MCF 10A (cell line): ENCODE data around the gene FAM83G. TPM values are rescaled to one million over a fixed set of nuclear protein-coding genes. Genes with fewer than 3 reads are reported as not detected.

Experiments
- BruUV-seq: library from RNA; stranded (reverse); fragments of 400-500 nt; replicated peaks from 2 replicates; lab custom pipeline; 2021; lab: Mats Ljungman, UMichigan
- CTCF ChIA-PET: fragments of 300-600 bp; sonication (Branson Sonifier 250); formaldehyde crosslinking; extraction: SDS; loops from one replicate; lab custom pipeline; 2021; ENCODE audit warnings: antibody characterized with exemption, inconsistent platforms; lab: Yijun Ruan, JAX
- POLR2A ChIA-PET: fragments of 300-600, 350-650 bp; sonication (Branson Sonifier 250); formaldehyde crosslinking; extraction: SDS; loops from one replicate; lab custom pipeline; 2020; ENCODE audit warnings: antibody characterized with exemption, inconsistent platforms; lab: Yijun Ruan, JAX
- DNase-seq: peaks from one replicate; pipeline ENCODE4 v3.0.0-alpha.2; 2018; ENCODE audit not compliant: unreplicated experiment
- H3K27ac Mint-ChIP-seq: one replicate; pipeline ENCODE4 v1.8.0; 2022; ENCODE audit warnings: mild to moderate bottlenecking, low read depth, mixed read lengths; ENCODE audit not compliant: unreplicated experiment
- H3K27me3 Mint-ChIP-seq: one replicate; pipeline ENCODE4 v1.8.0; 2022; ENCODE audit warnings: mixed read lengths; ENCODE audit not compliant: insufficient read depth, unreplicated experiment
- H3K36me3 Mint-ChIP-seq: one replicate; pipeline ENCODE4 v1.8.0; 2022; ENCODE audit warnings: mild to moderate bottlenecking, moderate library complexity, mixed read lengths; ENCODE audit not compliant: insufficient read depth, unreplicated experiment
- H3K4me1 Mint-ChIP-seq: one replicate; pipeline ENCODE4 v1.8.0; 2022; ENCODE audit warnings: mixed read lengths; ENCODE audit not compliant: insufficient read depth, unreplicated experiment
- H3K4me3 Mint-ChIP-seq: one replicate; pipeline ENCODE4 v1.8.0; 2022; ENCODE audit warnings: mild to moderate bottlenecking, moderate library complexity, mixed read lengths; ENCODE audit not compliant: unreplicated experiment
- H3K9me3 Mint-ChIP-seq: one replicate; pipeline ENCODE4 v1.8.0; 2022; ENCODE audit warnings: mixed read lengths; ENCODE audit not compliant: unreplicated experiment
- intact Hi-C: fragments of 100-400 bp; cut with micrococcal nuclease; formaldehyde crosslinking; loops from 2 replicates; pipeline ENCODE4 v1.14.1; 2022
- total RNA-seq: library from RNA; stranded (reverse); gene quantifications from 2 replicates; pipeline ENCODE4 v1.2.3, GENCODE V29; 2022
- TF ChIP-seq, protein P1 (sequence below): fragments of 200-600 bp; IDR thresholded peaks from one replicate; pipeline ENCODE4 v1.8.0; 2022; ENCODE audit warnings: antibody characterized with exemption, mild to moderate bottlenecking; ENCODE audit not compliant: unreplicated experiment

Gene FAM83G
- total RNA-seq, 1 experiment from 2014 or later: 50.1 TPM

DNA sequence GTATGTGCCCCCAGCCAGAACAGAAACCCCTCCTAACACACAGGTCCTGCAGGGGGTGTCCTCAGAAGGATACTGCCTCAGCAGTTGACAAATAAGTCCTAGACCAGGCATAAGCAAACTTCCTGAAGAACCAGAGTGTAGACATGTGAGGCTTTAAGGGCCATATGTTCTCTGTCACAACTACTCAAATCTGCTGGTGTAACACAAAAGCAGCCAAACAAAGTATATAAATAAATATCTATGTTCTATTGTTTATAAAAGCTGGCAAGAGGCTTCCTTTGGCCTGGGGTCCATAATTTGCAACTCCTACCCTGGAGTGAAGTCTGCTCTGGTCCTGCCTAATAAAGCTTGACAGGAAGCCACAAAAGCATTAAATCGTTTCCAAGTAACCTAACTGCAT lies 9.9 kb downstream of the FAM83G start:
- TF ChIP-seq, protein P1, sequence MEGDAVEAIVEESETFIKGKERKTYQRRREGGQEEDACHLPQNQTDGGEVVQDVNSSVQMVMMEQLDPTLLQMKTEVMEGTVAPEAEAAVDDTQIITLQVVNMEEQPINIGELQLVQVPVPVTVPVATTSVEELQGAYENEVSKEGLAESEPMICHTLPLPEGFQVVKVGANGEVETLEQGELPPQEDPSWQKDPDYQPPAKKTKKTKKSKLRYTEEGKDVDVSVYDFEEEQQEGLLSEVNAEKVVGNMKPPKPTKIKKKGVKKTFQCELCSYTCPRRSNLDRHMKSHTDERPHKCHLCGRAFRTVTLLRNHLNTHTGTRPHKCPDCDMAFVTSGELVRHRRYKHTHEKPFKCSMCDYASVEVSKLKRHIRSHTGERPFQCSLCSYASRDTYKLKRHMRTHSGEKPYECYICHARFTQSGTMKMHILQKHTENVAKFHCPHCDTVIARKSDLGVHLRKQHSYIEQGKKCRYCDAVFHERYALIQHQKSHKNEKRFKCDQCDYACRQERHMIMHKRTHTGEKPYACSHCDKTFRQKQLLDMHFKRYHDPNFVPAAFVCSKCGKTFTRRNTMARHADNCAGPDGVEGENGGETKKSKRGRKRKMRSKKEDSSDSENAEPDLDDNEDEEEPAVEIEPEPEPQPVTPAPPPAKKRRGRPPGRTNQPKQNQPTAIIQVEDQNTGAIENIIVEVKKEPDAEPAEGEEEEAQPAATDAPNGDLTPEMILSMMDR: no peak
- ChIA-PET POLR2A (interaction anchor here (0.5 kb wide), 1 partner anchor 90 kb away, joined by 3 read pairs; no protein-coding TSS in a partner anchor), CTCF (no interaction called here)
- intact Hi-C loops: no loop called here
- no peak overlapping the region for H3K27ac Mint-ChIP-seq
- no peaks in the 10 kb centered on the region for H3K4me1 Mint-ChIP-seq
- H3K4me3 Mint-ChIP-seq: no peak overlapping the region
- BruUV-seq: no TSS peak
- no peak for DNase-seq
- peaks cover 12% of the 10 kb centered on the region for H3K9me3 Mint-ChIP-seq
- peaks cover 33% of the 10 kb centered on the region for H3K36me3 Mint-ChIP-seq
- no peaks in the 10 kb centered on the region for H3K27me3 Mint-ChIP-seq

DNA sequence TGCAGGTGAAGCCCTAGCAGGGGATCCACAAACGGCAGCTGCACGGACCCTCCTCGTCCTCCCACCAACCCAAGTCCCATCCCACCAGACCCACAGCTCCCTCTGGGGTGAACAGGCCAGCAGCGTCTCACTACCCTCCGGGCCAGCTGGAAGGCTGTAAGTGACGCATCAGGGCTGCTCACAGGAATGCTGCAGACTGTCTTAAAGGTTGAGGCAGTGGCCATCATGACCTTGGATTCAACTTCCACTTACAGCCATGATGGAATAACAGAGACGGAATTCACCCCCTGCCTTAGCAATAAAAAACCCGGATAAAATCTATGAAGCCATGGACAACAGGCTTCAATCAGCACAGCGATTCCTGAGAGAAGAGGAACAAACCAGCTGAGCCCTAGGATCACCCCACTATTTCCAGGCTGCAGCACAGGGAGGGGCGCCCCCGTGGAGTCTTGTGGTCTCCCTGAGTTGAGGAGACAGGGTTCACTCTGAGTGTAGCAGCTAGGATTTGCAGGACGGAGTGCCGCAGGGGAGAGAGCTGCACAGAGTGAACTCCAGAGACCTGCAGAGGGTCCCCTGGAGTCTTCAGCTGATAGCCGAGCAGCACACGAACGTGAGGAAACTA lies 10.5 kb downstream of the FAM83G start:
- intact Hi-C loops: no loop called here
- CTCF ChIA-PET: no interaction called here
- DNase-seq: no peak
- TF ChIP-seq, protein P1: no peak
- H3K27ac Mint-ChIP-seq: no peak overlapping the region
- peaks cover 12% of the 10 kb centered on the region for H3K9me3 Mint-ChIP-seq
- POLR2A ChIA-PET: no interaction called here
- no peaks in the 10 kb centered on the region for H3K4me1 Mint-ChIP-seq
- H3K27me3 Mint-ChIP-seq: no peaks in the 10 kb centered on the region
- H3K4me3 Mint-ChIP-seq: no peak overlapping the region
- no TSS peak for BruUV-seq
- peaks cover 32% of the 10 kb centered on the region for H3K36me3 Mint-ChIP-seq

DNA sequence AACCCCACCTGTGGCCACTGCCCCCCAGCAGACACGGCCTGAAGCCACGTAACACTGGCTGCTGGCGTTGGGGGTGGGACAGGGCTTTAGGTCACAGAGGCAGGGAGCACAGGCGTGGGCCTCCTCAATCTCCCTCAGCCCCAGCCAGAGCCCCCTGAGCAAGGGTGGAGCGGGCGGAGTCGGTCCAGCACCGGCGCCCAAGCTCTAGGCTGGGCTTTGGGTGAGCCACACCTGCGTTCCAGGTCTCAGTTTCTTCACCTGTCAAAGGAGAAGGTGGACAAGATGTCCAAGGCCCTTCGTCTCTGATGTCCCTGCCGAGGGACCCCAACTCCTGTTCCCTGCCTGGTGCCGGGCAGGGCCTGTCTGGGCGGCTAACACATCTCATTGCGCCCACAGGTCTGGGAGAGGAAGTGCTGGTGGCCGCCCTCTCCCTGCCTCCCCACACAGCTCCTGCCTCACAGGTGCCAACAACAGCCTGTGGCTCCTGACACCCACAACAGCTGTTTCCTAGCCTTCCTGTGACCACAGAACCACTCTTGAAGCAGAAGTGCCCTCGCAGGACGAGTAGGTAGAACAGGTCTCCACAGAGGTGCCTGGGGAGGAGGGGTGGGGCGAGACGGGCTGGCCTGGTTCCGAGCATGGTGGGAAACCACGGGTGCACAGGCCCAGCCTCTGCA lies 12.0 kb downstream of the FAM83G start:
- H3K4me3 Mint-ChIP-seq: no peak overlapping the region
- H3K9me3 Mint-ChIP-seq: peaks cover 12% of the 10 kb centered on the region
- peaks cover 26% of the 10 kb centered on the region for H3K36me3 Mint-ChIP-seq
- ChIA-PET POLR2A (no interaction called here), CTCF (interaction anchor here (2.0 kb wide), 1 partner anchor 32 kb away, joined by 10 read pairs; no protein-coding TSS in a partner anchor)
- no peaks in the 10 kb centered on the region for H3K27me3 Mint-ChIP-seq
- no peak overlapping the region for H3K27ac Mint-ChIP-seq
- intact Hi-C loops: no loop called here
- no peak for DNase-seq
- TF ChIP-seq, protein P1: no peak
- BruUV-seq: no TSS peak
- H3K4me1 Mint-ChIP-seq: no peaks in the 10 kb centered on the region

DNA sequence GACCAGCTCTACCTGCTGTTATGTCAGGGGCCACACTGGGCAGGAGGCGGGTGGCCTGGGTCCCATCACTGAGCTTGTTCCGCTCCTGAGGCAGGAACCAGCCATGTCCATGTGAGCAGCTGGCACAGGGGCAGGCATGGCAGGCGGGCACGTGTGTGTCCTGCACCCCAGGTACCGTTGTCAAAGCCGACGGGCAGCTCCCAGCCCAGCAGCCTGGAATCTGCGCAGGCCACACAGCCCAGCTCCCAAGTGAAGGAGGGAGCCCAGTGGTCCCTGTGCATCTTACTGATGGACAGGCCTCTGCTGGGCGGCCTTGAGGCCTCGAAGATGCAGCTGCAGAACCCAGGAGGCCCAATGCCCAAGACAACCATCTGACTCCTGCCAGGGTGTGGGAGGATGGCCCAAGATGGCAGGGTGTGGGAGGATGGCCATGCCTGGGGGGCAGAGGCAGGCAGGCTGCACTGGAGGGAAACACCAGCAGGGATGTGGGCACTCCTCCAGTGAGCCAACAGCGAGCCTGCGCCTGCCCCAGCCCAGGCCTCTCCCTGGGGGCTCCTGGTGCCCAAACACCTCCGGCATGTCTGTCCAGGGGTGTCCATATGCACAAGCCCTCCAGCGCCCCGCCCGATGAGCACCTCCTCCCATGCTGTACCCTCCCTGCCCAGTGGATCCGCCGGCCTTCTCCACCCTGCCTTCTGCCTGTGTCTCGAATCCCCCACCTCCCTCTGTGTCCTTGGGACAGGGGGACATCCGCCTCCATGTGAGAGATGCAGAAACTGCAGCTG lies 12.8 kb downstream of the FAM83G start:
- TF ChIP-seq, protein P1: no peak
- BruUV-seq: no TSS peak
- CTCF ChIA-PET: interaction anchor here (0.6 to 2.0 kb wide), 3 partner anchors 12 to 438 kb away, joined by 3 to 10 read pairs (median 5); no protein-coding TSS in a partner anchor
- H3K27ac Mint-ChIP-seq: peak overlapping the region; percentile 42
- no peaks in the 10 kb centered on the region for H3K27me3 Mint-ChIP-seq
- H3K4me3 Mint-ChIP-seq: no peak overlapping the region
- DNase-seq: no peak
- H3K9me3 Mint-ChIP-seq: peaks cover 12% of the 10 kb centered on the region
- H3K4me1 Mint-ChIP-seq: no peaks in the 10 kb centered on the region
- peaks cover 26% of the 10 kb centered on the region for H3K36me3 Mint-ChIP-seq
- intact Hi-C loops: no loop called here
- POLR2A ChIA-PET: interaction anchor here (0.8 to 0.9 kb wide), 2 partner anchors 9 to 13 kb away, joined by 3 to 4 read pairs; no protein-coding TSS in a partner anchor
